ENCODE data around the gene MAP1A. TPM values are rescaled to one million over a fixed set of nuclear protein-coding genes. Genes with fewer than 3 reads are reported as not detected.

The MAP1A gene
- total and polyA plus RNA-seq, 2 donors (not counting 1 experiment from before 2014, with no cell fraction given), result 0.03 to 0.07 TPM

GRCh38 chr15:43483297-43484128, 33.9 kb upstream of the MAP1A start:
- Histone ChIP-seq H2AFZ (ENCODE audit: insufficient read depth, low read depth, low read length, poor library complexity, severe bottlenecking) (no peak overlapping the region), H3K79me2 (ENCODE audit: control insufficient read depth, insufficient read depth, low read length) (peaks cover 6% of the 10 kb centered on the region), H3K4me1 (ENCODE audit: control insufficient read depth in 2 of 2, insufficient read depth in 2 of 2, low read length in 2 of 2) (no peaks in the 10 kb centered on the region), H4K20me1 (ENCODE audit: control insufficient read depth, insufficient read depth, low read length, poor library complexity, severe bottlenecking) (no peaks in the 10 kb centered on the region), H3K27me3 (replicated peaks in 1 of 4; ENCODE audit: control extremely low read depth in 1 of 4, control insufficient read depth in 3 of 4, insufficient read depth in 4 of 4, low read length in 3 of 4) (no peaks in the 10 kb centered on the region), H3K9ac (ENCODE audit: low read length) (no peak overlapping the region), H3K9me3 (ENCODE audit: control extremely low read depth in 1 of 3, control insufficient read depth in 2 of 3, insufficient read depth in 1 of 3, low read length in 2 of 3) (no peaks in the 10 kb centered on the region), H3K4me3 (ENCODE audit: control extremely low read depth in 1 of 5, extremely low read depth in 1 of 5, insufficient read depth in 1 of 5, low read depth in 2 of 5, low read length in 4 of 5) (no peak overlapping the region), H3K4me2 (replicated peaks; ENCODE audit: low read depth, low read length, poor library complexity, severe bottlenecking) (no peak overlapping the region), H3K36me3 (replicated peaks in 1 of 2; ENCODE audit: control extremely low read depth in 1 of 2, control insufficient read depth in 1 of 2, extremely low read depth in 1 of 2, insufficient read depth in 2 of 2, low read length in 1 of 2) (peaks cover 3 to 26% of the 10 kb centered on the region in 2 experiments), H3K27ac (ENCODE audit: low read length in 2 of 2) (no peak overlapping the region)
- TF ChIP-seq EZH2 (IDR thresholded peaks at IDR 0.05; ENCODE audit: borderline replicate concordance, insufficient read depth, low read depth, low read length, poor library complexity, severe bottlenecking), result no peak
- TF ChIP-seq CTCF (IDR thresholded peaks at IDR 0.05), result peak; percentile 41
- ATAC-seq (ENCODE audit: low read depth) (no peak), DNase-seq (peak; percentile 28)
- ChIA-PET CTCF (interaction anchor here (0.6 to 2.6 kb wide), 4 partner anchors 14 to 557 kb away, joined by 3 to 55 read pairs (median 4); no protein-coding TSS in a partner anchor), POLR2A (no interaction called here)
- Mint-ChIP-seq H3K27ac (no peak overlapping the region), H3K9me3 (ENCODE audit: insufficient read depth) (no peaks in the 10 kb centered on the region), H3K27me3 (no peaks in the 10 kb centered on the region), H3K4me1 (peaks cover 4% of the 10 kb centered on the region), H3K4me3 (no peak overlapping the region)
- 100% methylated on average over 2 of the region's 4 CpGs for WGBS (ENCODE audit: insufficient coverage)
- intact Hi-C loops (cut with micrococcal nuclease), result loop anchor here (1.0 kb wide), 1 partner anchor 31 kb away; no protein-coding TSS in a partner anchor

DNA sequence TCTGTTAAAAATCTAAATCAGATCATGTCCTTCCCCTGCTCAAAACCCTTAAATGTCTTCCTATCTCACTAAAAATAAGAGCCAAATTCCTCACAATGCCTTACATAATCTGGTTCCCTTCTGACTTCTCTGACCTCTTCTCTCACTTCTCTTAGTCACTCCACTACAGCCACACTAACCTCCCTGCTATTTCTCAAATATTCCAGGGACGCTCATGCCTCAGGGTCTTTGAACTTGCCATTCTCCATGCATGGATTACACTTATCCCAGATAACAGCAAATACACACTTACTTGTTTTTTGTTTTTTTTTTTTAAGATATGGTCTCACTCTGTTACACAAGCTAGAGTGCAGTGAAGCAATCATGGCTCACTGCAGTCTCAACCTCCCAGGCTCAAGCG, 33.0 kb upstream of the MAP1A start:
- ATAC-seq (ENCODE audit: low read depth) (no peak), DNase-seq (no peak)
- intact Hi-C loops (cut with micrococcal nuclease), result no loop called here
- Histone ChIP-seq H3K4me1 (ENCODE audit: control insufficient read depth in 2 of 2, insufficient read depth in 2 of 2, low read length in 2 of 2) (no peaks in the 10 kb centered on the region), H3K9me3 (ENCODE audit: control extremely low read depth in 1 of 3, control insufficient read depth in 2 of 3, insufficient read depth in 1 of 3, low read length in 2 of 3) (no peaks in the 10 kb centered on the region), H3K27me3 (replicated peaks in 1 of 4; ENCODE audit: control extremely low read depth in 1 of 4, control insufficient read depth in 3 of 4, insufficient read depth in 4 of 4, low read length in 3 of 4) (no peaks in the 10 kb centered on the region), H3K36me3 (replicated peaks in 1 of 2; ENCODE audit: control extremely low read depth in 1 of 2, control insufficient read depth in 1 of 2, extremely low read depth in 1 of 2, insufficient read depth in 2 of 2, low read length in 1 of 2) (peaks cover 3 to 23% of the 10 kb centered on the region in 2 experiments), H3K4me2 (replicated peaks; ENCODE audit: low read depth, low read length, poor library complexity, severe bottlenecking) (no peak overlapping the region), H4K20me1 (ENCODE audit: control insufficient read depth, insufficient read depth, low read length, poor library complexity, severe bottlenecking) (no peaks in the 10 kb centered on the region), H3K79me2 (ENCODE audit: control insufficient read depth, insufficient read depth, low read length) (peaks cover 6% of the 10 kb centered on the region), H2AFZ (ENCODE audit: insufficient read depth, low read depth, low read length, poor library complexity, severe bottlenecking) (no peak overlapping the region), H3K9ac (ENCODE audit: low read length) (no peak overlapping the region), H3K27ac (ENCODE audit: low read length in 2 of 2) (no peak overlapping the region), H3K4me3 (ENCODE audit: control extremely low read depth in 1 of 5, extremely low read depth in 1 of 5, insufficient read depth in 1 of 5, low read depth in 2 of 5, low read length in 4 of 5) (no peak overlapping the region)
- Mint-ChIP-seq H3K4me3 (no peak overlapping the region), H3K27ac (no peak overlapping the region), H3K27me3 (no peaks in the 10 kb centered on the region), H3K4me1 (peaks cover 8% of the 10 kb centered on the region), H3K9me3 (ENCODE audit: insufficient read depth) (no peaks in the 10 kb centered on the region)
- ChIA-PET POLR2A (no interaction called here), CTCF (interaction anchor here (0.6 to 2.6 kb wide), 3 partner anchors 22 to 265 kb away, joined by 3 to 55 read pairs (median 4); no protein-coding TSS in a partner anchor)
- no peak for TF ChIP-seq CTCF (IDR thresholded peaks at IDR 0.05)
- no peak for TF ChIP-seq EZH2 (IDR thresholded peaks at IDR 0.05; ENCODE audit: borderline replicate concordance, insufficient read depth, low read depth, low read length, poor library complexity, severe bottlenecking)
- no CpG with 5 or more reads among the region's 2 CpGs for WGBS (ENCODE audit: insufficient coverage)

All from B cell (primary cell).